ENCODE measurements around the gene MAPT. TPM values are rescaled to one million over a fixed set of nuclear protein-coding genes. Genes with fewer than 3 reads are reported as not detected.

Gene MAPT
- total and polyA plus RNA-seq, 2 of the 4 experiments (the other 2 are of a cell fraction): 0.18 to 0.19 TPM

- no CpG with 5 or more reads among the region's 2 CpGs for WGBS, 2 experiments (ENCODE audit: extremely low coverage in 2 of 2, insufficient read length in 1 of 2)
- POLR2A ChIA-PET (ENCODE audit: unreplicated experiment): no interaction called here
- no peak overlapping the region for H2BK15ac ChIP-seq (ENCODE audit: low read depth, low read length)
These were observed 72.4 kb downstream of the MAPT start for GRCh38 chr17:45966606-45967280.

More at GRCh38 chr17:45966606-45967280, 72.4 kb downstream of the MAPT start:
- Histone ChIP-seq H3K79me1 (ENCODE audit: low read depth in 1 of 2, low read length in 2 of 2) (no peaks in the 10 kb centered on the region), H4K5ac (ENCODE audit: low read depth, low read length) (no peak overlapping the region), H3K4me3 (ENCODE audit: insufficient read depth, low read depth, low read length) (no peak overlapping the region), H3K36me3 (ENCODE audit: control insufficient read depth, insufficient read depth, low read length) (no peaks in the 10 kb centered on the region), H2BK5ac (ENCODE audit: low read depth, low read length, poor library complexity, severe bottlenecking) (no peak overlapping the region), H3K4me2 (ENCODE audit: low read depth, low read length) (no peak overlapping the region), H2AK9ac (replicated peaks; ENCODE audit: low read depth, low read length, poor library complexity) (no peak overlapping the region), H4K20me1 (ENCODE audit: insufficient read depth, low read length) (no peaks in the 10 kb centered on the region), H2BK20ac (ENCODE audit: low read depth, low read length) (no peak overlapping the region), H2AK5ac (ENCODE audit: low read depth, low read length) (no peak overlapping the region), H3K18ac (ENCODE audit: low read depth, low read length) (no peak overlapping the region), H3K4ac (ENCODE audit: low read depth, low read length) (no peak overlapping the region), H3K27me3 (ENCODE audit: control insufficient read depth, insufficient read depth, low read length) (peaks cover 36% of the 10 kb centered on the region), H3K56ac (ENCODE audit: extremely low read depth, insufficient read depth, low read length) (no peak overlapping the region), H3K14ac (replicated peaks; ENCODE audit: low read depth, low read length) (no peak overlapping the region), H3K4me1 (ENCODE audit: control insufficient read depth, insufficient read depth, low read length) (no peaks in the 10 kb centered on the region), H2AFZ (replicated peaks; ENCODE audit: low read length, poor library complexity) (no peak overlapping the region), H3K27ac (ENCODE audit: insufficient read depth, low read length) (no peak overlapping the region), H2BK120ac (ENCODE audit: low read depth, low read length) (no peak overlapping the region), H4K91ac (ENCODE audit: insufficient read depth, low read depth, low read length) (no peak overlapping the region), H3K9me3 (ENCODE audit: control insufficient read depth, insufficient read depth, low read length) (no peaks in the 10 kb centered on the region), H3K9me1 (ENCODE audit: insufficient read depth, low read length) (no peaks in the 10 kb centered on the region), H3K9ac (ENCODE audit: low read depth, low read length) (no peak overlapping the region), H3K23ac (ENCODE audit: low read depth, low read length) (no peak overlapping the region), H4K8ac (ENCODE audit: low read depth in 2 of 2, low read length in 2 of 2) (no peak overlapping the region)
- DNase-seq: no peak
- TF ChIP-seq ELK1 (IDR thresholded peaks at IDR 0.05; ENCODE audit: borderline replicate concordance, low read depth, low read length) (no peak), MAZ (IDR thresholded peaks at IDR 0.05; ENCODE audit: borderline replicate concordance, low read depth, low read length) (no peak), CTCF (conservative IDR thresholded peaks at IDR 0.05; ENCODE audit: low read depth, low read length) (no peak), CEBPB (IDR thresholded peaks at IDR 0.05; ENCODE audit: low read depth, low read length) (no peak), BHLHE40 (IDR thresholded peaks at IDR 0.05; ENCODE audit: low read depth, low read length) (no peak), POLR2A (IDR thresholded peaks at IDR 0.05; ENCODE audit: low read depth, low read length) (no peak), FOS (IDR thresholded peaks at IDR 0.05; ENCODE audit: low read depth, low read length) (no peak), RAD21 (IDR thresholded peaks at IDR 0.05; ENCODE audit: low read length) (no peak), RCOR1 (IDR thresholded peaks at IDR 0.05; ENCODE audit: insufficient replicate concordance, low read length) (no peak), NFE2L2 (IDR thresholded peaks at IDR 0.05; ENCODE audit: low read depth, low read length) (no peak), SMC3 (IDR thresholded peaks at IDR 0.05; ENCODE audit: low read depth, low read length) (no peak), USF2 (IDR thresholded peaks at IDR 0.05; ENCODE audit: low read depth, low read length) (no peak), MAFK (IDR thresholded peaks at IDR 0.05; ENCODE audit: low read depth, low read length) (no peak), CHD1 (IDR thresholded peaks at IDR 0.05; ENCODE audit: low read depth, low read length) (no peak), RFX5 (IDR thresholded peaks at IDR 0.05; ENCODE audit: low read depth, low read length) (no peak), MXI1 (IDR thresholded peaks at IDR 0.05; ENCODE audit: borderline replicate concordance, low read depth, low read length) (no peak)
- intact Hi-C loops (cut with micrococcal nuclease) (no loop called here), dilution Hi-C loops (cut with HindIII; ENCODE audit: low sequenced_read_pairs, unreplicated experiment) (no loop called here), in situ Hi-C loops (cut with MboI; ENCODE audit: low sequenced_read_pairs) (no loop called here)
- CTCF ChIA-PET: interaction anchor here (0.6 to 1.2 kb wide), 3 partner anchors 12 to 596 kb away, joined by 3 to 10 read pairs (median 4); no protein-coding TSS in a partner anchor
- no TSS peak for BruUV-seq (replicated peaks)
- no peak for ATAC-seq (ENCODE audit: low read depth)

All from IMR-90 (cell line).